GM18951 (cell line): Measurements from ENCODE around the gene CHMP1A.
"Not testable (repeated sequence)": the region's sequence is repeated elsewhere in the genome, so short reads cannot be mapped to it uniquely, and the experiment has no call there.

Experiments used
- POLR2A ChIP-seq: IDR thresholded peaks from 4 replicates; pipeline ENCODE4 v1.6.1; 2011; ENCODE audit warnings: mild to moderate bottlenecking; ENCODE audit not compliant: insufficient read length, insufficient read depth; ENCODE audit errors: extremely low read depth
- in situ Hi-C: fragments of 300-500 bp; cut with MboI; formaldehyde crosslinking; loops from one replicate; pipeline ENCODE4 v1.12.0; 2022; ENCODE audit warnings: low sequenced_read_pairs, mixed read lengths, inconsistent platforms; ENCODE audit not compliant: unreplicated experiment

CHMP1A gene

GRCh38 chr16:89638455-89638854 lies 19.1 kb downstream of the CHMP1A start:
- TF ChIP-seq POLR2A: no peak
- in situ Hi-C loops: no loop called here

- in situ Hi-C loops: no loop called here
- no peak for TF ChIP-seq POLR2A
Observed at GRCh38 chr16:89637379-89637778, 20.1 kb downstream of the CHMP1A start.

- in situ Hi-C loops: no loop called here
- TF ChIP-seq POLR2A: no peak
Observed at GRCh38 chr16:89636663-89637062, 20.8 kb downstream of the CHMP1A start.

GRCh38 chr16:89634463-89635385 lies 22.8 kb downstream of the CHMP1A start:
- in situ Hi-C loops: not testable (repeated sequence)

GRCh38 chr16:89633064-89633631 lies 24.4 kb downstream of the CHMP1A start:
- no peak for TF ChIP-seq POLR2A
- in situ Hi-C loops: no loop called here

GRCh38 chr16:89629827-89630610 lies 27.5 kb downstream of the CHMP1A start:
- in situ Hi-C loops: no loop called here
- TF ChIP-seq POLR2A: no peak

- in situ Hi-C loops: no loop called here
- no peak for TF ChIP-seq POLR2A
Observed at GRCh38 chr16:89624777-89625761, 32.4 kb downstream of the CHMP1A start.

GRCh38 chr16:89623511-89624261 lies 33.8 kb downstream of the CHMP1A start:
- TF ChIP-seq POLR2A: no peak
- in situ Hi-C loops: no loop called here

GRCh38 chr16:89621698-89622409 lies 35.7 kb downstream of the CHMP1A start:
- TF ChIP-seq POLR2A: no peak
- in situ Hi-C loops: no loop called here

GRCh38 chr16:89621136-89621697 lies 36.3 kb downstream of the CHMP1A start:
- in situ Hi-C loops: no loop called here
- no peak for TF ChIP-seq POLR2A

GRCh38 chr16:89620406-89620841 lies 37.1 kb downstream of the CHMP1A start:
- TF ChIP-seq POLR2A: no peak
- in situ Hi-C loops: no loop called here
